Subcutaneous adipose tissue (tissue), 4 donors: Measurements from ENCODE around the gene MACROH2A1. TPM values are rescaled to one million over a fixed set of nuclear protein-coding genes. Genes with fewer than 3 reads are reported as not detected.

Experiments
- CTCF ChIP-seq: fragments of 450-650 bp; IDR thresholded peaks from one replicate; pipeline ENCODE4 v1.5.1; 2016; ENCODE audit warnings: low read depth, mild to moderate bottlenecking, control low read depth, antibody characterized with exemption, moderate library complexity
- total RNA-seq, 4 donors: library from RNA; depleted of rRNA; stranded (reverse); fragments of >200 nt; gene quantifications; one replicate each; pipeline ENCODE4 v1.1.0, GENCODE V29; 2016

Gene MACROH2A1
- total RNA-seq, 4 donors from 2014 or later: 207 to 426 (median 282) TPM

GRCh38 chr5:135373736-135374515 is 25.1 kb downstream of the MACROH2A1 start:
- no peak for TF ChIP-seq CTCF

GRCh38 chr5:135372654-135373381 is 26.2 kb downstream of the MACROH2A1 start:
- no peak for TF ChIP-seq CTCF

- TF ChIP-seq CTCF: no peak
Observed at GRCh38 chr5:135371622-135372232, 27.3 kb downstream of the MACROH2A1 start.

GRCh38 chr5:135369952-135370351 is 29.1 kb downstream of the MACROH2A1 start:
- no peak for TF ChIP-seq CTCF

- no peak for TF ChIP-seq CTCF
Observed at GRCh38 chr5:135367554-135367953, 31.5 kb downstream of the MACROH2A1 start.

GRCh38 chr5:135367076-135367475 is 32.0 kb downstream of the MACROH2A1 start:
- TF ChIP-seq CTCF: no peak

GRCh38 chr5:135365281-135365680 is 33.8 kb downstream of the MACROH2A1 start:
- TF ChIP-seq CTCF: no peak
